ENCODE results near the gene HDAC4.

DNA sequence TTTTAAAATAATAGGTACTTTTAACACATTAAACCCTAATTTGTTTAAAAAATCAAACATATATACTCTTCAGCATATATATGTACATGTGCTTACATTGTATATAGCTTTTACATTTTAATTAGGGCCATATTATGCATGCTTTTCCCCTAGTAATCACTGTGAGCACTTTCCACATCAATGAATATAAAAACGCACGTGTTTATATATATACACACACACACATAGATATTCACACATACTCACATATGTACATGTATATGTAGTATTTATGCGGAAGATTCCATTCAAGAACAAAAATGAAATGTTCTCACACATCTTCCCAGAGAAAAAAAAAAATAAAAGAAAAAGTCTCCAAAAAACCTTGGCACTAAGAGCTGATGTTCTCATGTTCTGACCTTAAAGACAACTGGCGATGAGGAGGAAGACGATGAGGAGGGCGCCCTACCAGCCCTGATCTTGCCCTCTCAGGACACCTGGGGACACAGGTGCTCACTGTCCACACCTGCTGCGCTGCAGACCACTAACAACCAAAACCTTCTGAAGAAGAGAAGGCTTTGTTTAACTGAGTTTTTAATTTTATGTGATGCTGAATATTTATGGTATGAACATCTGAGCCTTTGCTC, 184.7 kb downstream of the HDAC4 start:
- TF ChIP-seq, protein P1, sequence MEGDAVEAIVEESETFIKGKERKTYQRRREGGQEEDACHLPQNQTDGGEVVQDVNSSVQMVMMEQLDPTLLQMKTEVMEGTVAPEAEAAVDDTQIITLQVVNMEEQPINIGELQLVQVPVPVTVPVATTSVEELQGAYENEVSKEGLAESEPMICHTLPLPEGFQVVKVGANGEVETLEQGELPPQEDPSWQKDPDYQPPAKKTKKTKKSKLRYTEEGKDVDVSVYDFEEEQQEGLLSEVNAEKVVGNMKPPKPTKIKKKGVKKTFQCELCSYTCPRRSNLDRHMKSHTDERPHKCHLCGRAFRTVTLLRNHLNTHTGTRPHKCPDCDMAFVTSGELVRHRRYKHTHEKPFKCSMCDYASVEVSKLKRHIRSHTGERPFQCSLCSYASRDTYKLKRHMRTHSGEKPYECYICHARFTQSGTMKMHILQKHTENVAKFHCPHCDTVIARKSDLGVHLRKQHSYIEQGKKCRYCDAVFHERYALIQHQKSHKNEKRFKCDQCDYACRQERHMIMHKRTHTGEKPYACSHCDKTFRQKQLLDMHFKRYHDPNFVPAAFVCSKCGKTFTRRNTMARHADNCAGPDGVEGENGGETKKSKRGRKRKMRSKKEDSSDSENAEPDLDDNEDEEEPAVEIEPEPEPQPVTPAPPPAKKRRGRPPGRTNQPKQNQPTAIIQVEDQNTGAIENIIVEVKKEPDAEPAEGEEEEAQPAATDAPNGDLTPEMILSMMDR (IDR thresholded peaks at IDR 0.05): no peak
- TF ChIP-seq POLR2A (IDR thresholded peaks at IDR 0.05): no peak
- TF ChIP-seq EP300 (IDR thresholded peaks at IDR 0.05): no peak

All from tibial nerve (tissue), 4 donors.